ENCODE measurements around the gene OR2T6.
"Not testable (repeated sequence)": the region's sequence is repeated elsewhere in the genome, so short reads cannot be mapped to it uniquely, and the experiment has no call there.

The OR2T6 gene

DNA sequence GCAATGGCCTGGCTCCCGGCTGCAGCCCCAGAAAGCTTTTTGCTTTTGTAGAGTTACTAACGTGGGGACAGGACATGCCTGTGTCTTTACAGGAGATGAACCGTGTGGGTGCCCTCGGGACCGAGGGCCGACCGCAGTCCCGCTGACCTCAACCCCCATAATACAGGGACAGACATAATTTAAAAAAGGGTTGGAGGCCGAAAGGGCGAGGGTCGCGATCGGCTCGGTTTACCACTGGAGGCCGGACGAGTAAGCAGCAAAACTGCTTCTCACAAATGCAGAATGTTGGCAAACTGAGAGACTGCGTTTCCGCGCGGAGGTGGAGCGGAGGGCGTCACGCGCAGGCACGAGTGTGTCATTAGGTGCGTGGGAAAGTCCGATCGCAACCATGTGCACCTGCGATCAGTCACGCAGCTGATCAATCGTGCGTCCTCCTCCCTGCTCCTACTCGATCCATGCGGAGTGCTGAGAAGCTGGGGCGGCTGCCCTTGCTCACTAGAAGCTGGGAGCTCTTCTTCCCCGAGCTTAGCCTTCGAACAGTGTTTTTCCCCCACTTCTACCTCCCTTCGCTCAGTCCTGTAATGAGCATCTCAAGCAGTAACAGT lies 58.4 kb downstream of the OR2T6 start:
- not testable (repeated sequence) for DNase-seq (ENCODE audit: low read depth in 3 of 3)

- not testable (repeated sequence) for DNase-seq (ENCODE audit: low read depth in 3 of 3)
Observed at GRCh38 chr1:248434913-248435312, 59.4 kb downstream of the OR2T6 start.

DNA sequence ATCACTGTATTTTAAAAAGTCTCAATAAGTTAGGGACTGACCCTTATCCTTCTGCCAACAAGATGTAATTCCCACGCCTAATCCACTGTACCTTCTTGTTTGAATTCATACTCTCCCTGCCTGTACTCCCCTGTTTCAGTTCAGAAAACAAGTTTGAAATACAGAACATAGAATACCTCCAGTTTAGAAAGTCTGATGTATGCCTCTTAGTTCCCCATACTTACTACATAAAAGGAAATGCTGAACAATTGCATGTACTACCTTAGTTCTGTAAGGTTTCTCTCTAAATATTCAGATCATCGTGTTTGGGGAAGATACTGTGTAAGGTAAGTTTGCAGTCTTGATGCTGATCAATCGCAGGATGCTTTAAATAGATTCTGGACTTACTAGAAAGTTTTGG lies 60.8 kb downstream of the OR2T6 start:
- not testable (repeated sequence) for DNase-seq (ENCODE audit: low read depth in 3 of 3)

DNA sequence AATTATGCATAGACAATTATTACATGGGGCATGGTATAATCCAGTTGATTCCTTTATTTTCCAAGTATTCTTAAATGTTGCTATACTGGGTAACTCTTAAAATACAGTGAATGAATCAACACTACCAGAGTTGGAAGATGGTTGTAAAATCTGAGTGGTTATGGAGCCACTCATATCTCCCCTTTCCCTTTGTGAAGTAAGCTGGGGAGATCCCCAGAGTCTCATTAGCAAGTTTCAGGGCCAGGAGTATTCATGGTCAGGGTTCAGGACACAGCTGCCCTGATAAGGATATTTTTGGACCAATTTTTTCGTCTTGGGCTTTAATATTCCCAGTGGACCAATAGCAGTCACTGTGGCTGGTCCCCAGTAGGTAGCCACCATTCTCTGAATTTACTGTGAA lies 63.1 kb downstream of the OR2T6 start:
- DNase-seq (ENCODE audit: low read depth in 3 of 3) = not testable (repeated sequence)

GRCh38 chr1:248439283-248439682 lies 63.7 kb downstream of the OR2T6 start:
- not testable (repeated sequence) for DNase-seq (ENCODE audit: low read depth in 3 of 3)
